Hepatocyte (in vitro differentiated cells): ENCODE results near the gene KNOP1.

Experiments
- EZH2 ChIP-seq: fragments of 200-600 bp; sonication (generic); IDR thresholded peaks from 2 replicates; pipeline ENCODE4 v1.6.1; 2016; ENCODE audit warnings: antibody characterized with exemption, mild to moderate bottlenecking, borderline replicate concordance
- EZH2phosphoT487 ChIP-seq: fragments of 200-600 bp; sonication (generic); IDR thresholded peaks from one replicate; pipeline ENCODE4 v1.6.1; 2018; ENCODE audit warnings: antibody characterized with exemption, mild to moderate bottlenecking, low read depth, moderate library complexity; ENCODE audit not compliant: unreplicated experiment, severe bottlenecking
- TF ChIP-seq, protein P1 (sequence below): fragments of 200-600 bp; sonication (generic); IDR thresholded peaks from 2 replicates; pipeline ENCODE4 v1.5.1; 2016; ENCODE audit warnings: antibody characterized with exemption, mild to moderate bottlenecking; ENCODE audit not compliant: poor library complexity

DNA sequence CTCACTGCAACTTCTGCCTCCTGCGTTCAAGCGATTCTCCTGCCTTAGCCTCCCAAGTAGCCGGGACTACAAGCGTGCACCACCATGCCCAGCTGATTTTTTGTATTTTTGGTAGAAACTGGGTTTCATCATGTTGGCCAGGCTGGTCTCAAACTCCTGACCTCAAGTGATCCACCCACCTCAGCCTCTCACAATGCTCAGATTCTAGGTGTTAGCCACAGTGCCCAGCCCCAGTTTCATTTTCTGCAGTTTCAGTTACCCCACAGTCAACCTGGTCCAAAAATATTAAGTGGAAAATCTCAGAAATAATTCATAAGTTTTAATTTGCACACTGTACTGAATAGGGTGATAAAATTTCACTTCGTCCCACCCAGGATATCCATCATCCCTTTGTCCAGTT is 28.7 kb downstream of the KNOP1 start:
- TF ChIP-seq, protein P1, sequence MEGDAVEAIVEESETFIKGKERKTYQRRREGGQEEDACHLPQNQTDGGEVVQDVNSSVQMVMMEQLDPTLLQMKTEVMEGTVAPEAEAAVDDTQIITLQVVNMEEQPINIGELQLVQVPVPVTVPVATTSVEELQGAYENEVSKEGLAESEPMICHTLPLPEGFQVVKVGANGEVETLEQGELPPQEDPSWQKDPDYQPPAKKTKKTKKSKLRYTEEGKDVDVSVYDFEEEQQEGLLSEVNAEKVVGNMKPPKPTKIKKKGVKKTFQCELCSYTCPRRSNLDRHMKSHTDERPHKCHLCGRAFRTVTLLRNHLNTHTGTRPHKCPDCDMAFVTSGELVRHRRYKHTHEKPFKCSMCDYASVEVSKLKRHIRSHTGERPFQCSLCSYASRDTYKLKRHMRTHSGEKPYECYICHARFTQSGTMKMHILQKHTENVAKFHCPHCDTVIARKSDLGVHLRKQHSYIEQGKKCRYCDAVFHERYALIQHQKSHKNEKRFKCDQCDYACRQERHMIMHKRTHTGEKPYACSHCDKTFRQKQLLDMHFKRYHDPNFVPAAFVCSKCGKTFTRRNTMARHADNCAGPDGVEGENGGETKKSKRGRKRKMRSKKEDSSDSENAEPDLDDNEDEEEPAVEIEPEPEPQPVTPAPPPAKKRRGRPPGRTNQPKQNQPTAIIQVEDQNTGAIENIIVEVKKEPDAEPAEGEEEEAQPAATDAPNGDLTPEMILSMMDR, result no peak
- TF ChIP-seq EZH2phosphoT487, result no peak
- no peak for TF ChIP-seq EZH2
